ENCODE measurements around the gene VPS29. TPM values are rescaled to one million over a fixed set of nuclear protein-coding genes. Genes with fewer than 3 reads are reported as not detected.
"Not testable (repeated sequence)": the region's sequence is repeated elsewhere in the genome, so short reads cannot be mapped to it uniquely, and the experiment has no call there.

VPS29 gene
- total RNA-seq, 2 experiments from 2014 or later = 129 to 137 TPM

DNA sequence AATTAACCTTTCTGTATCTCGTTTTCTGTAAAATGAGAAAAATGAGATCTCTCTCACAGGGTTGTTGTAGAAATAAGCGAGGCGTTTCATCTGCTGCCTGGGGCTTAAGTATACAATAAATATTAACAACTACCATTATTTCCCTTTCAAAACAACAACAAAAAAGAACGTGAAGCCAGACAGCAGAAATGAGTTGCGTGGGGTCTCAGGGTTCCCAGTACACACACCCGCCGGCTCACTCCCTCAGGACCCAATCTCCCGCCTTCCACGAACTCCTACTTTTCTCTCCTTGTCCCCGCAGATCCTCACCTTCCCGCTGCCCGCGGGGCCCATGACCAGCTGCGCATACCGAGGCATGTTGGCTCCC, 34.1 kb downstream of the VPS29 start:
- DNase-seq = no peak
- no peaks in the 10 kb centered on the region for H3K27me3 Mint-ChIP-seq
- H3K27ac Mint-ChIP-seq = peak overlapping the region; percentile 95

DNA sequence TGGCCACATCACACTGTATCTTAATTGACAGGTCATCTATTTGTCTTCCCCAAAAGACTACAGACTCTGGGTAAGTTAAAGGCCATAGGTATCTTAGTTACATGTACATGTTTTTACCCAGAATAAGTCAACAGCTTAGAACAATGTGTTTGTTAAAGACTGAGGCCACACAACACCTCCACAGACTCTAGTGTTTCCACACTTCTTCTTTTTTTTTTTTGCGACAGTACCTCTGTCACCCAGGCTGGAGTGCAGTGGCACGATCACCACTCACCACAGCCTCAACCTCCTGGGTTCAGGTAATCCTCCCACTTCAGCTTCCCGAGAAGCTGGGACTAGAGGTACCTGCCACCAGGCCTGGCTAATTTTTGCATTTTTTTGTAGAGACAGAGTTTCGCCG, 35.1 kb downstream of the VPS29 start:
- no peak for DNase-seq
- ChIA-PET CTCF (interaction anchor here (3.0 to 5.9 kb wide), 5 partner anchors 14 to 134 kb away, joined by 20 to 81 read pairs (median 62); partner anchors contain the start of genes ARPC3, RAD9B and VPS29), POLR2A (interaction anchor here (2.8 to 5.2 kb wide), 4 partner anchors 9 to 35 kb away, joined by 13 to 139 read pairs (median 59); partner anchors contain the start of genes ARPC3, RAD9B and VPS29)
- peaks cover 16% of the 10 kb centered on the region for H3K36me3 Mint-ChIP-seq (ENCODE audit: low read depth)
- peak overlapping the region; percentile 12 for H3K4me3 Mint-ChIP-seq
- H3K4me1 Mint-ChIP-seq = peaks cover 41% of the 10 kb centered on the region
- H3K27me3 Mint-ChIP-seq = no peaks in the 10 kb centered on the region
- H3K27ac Mint-ChIP-seq = no peak overlapping the region
- no peaks in the 10 kb centered on the region for H3K9me3 Mint-ChIP-seq

More for the DNA sequence above, 34.1 kb downstream of the VPS29 start:
- ChIA-PET CTCF (interaction anchor here (0.6 to 5.9 kb wide), 24 partner anchors 10 to 388 kb away, joined by 3 to 81 read pairs (median 6); partner anchors contain the start of genes ARPC3, HVCN1, RAD9B and TCTN1), POLR2A (interaction anchor here (0.7 to 5.2 kb wide), 36 partner anchors 10 to 468 kb away, joined by 3 to 139 read pairs (median 5); partner anchors contain the start of genes ANKRD13A, ARPC3, HVCN1 and IFT81)
- H3K4me1 Mint-ChIP-seq = peaks cover 37% of the 10 kb centered on the region
- no peaks in the 10 kb centered on the region for H3K9me3 Mint-ChIP-seq
- H3K4me3 Mint-ChIP-seq = peak overlapping the region; percentile 92
- peaks cover 12% of the 10 kb centered on the region for H3K36me3 Mint-ChIP-seq (ENCODE audit: low read depth)

DNA sequence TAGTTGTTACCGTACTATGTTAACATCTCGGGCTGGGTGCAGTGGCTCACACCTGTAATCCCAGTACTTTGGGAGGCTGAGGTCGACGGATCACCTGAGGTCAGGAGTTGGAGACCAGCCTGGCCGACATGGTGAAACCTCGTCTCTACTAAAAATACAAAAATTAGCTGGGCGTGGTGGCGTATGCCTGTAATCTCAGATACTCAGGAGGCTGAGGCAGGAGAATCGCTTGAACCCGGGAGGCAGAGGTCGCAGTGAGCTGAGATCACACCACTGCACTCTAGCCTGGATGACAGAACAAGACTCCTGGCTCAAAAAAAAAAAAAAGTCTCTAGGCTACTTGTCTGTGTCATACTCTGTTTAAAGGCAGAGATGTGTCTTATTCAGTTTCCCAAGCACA, 36.1 kb downstream of the VPS29 start:
- H3K4me1 Mint-ChIP-seq = peaks cover 37% of the 10 kb centered on the region
- peaks cover 15% of the 10 kb centered on the region for H3K36me3 Mint-ChIP-seq (ENCODE audit: low read depth)
- not testable (repeated sequence) for DNase-seq, H3K27ac Mint-ChIP-seq, H3K9me3 Mint-ChIP-seq, H3K27me3 Mint-ChIP-seq, H3K4me3 Mint-ChIP-seq
- ChIA-PET POLR2A (interaction anchor here (4.4 to 5.2 kb wide), 2 partner anchors 15 to 36 kb away, joined by 100 to 139 read pairs; partner anchors contain the start of genes ARPC3, RAD9B and VPS29), CTCF (interaction anchor here (0.8 to 5.9 kb wide), 4 partner anchors 16 to 135 kb away, joined by 3 to 81 read pairs (median 44); partner anchors contain the start of gene ARPC3)

DNA sequence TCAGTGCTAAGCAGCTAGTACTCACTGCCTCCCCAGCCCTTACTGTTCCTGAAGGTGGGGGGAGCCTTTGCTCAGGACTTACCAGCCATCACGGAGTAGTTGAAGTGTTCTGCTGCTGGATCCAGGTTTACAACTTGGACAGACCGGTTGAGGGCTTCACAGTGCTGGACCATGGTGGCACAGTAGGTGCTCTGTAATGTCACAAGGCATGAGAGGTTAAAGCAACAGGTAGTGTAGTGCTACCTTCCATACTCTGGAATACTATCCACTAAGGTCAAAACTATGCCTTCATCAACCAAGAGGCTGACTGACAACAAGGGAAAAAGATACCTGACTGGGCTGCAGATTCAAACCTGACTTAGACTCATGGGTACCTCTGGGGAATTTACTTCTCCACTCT, 36.9 kb downstream of the VPS29 start:
- ChIA-PET CTCF (interaction anchor here (1.3 kb wide), 1 partner anchor 15 kb away, joined by 7 read pairs; the partner anchor contains the start of gene ARPC3), POLR2A (interaction anchor here (0.5 to 5.2 kb wide), 2 partner anchors 14 to 149 kb away, joined by 3 to 139 read pairs; partner anchors contain the start of genes ARPC3 and TCTN1)
- Mint-ChIP-seq H3K36me3 (ENCODE audit: low read depth) (peaks cover 15% of the 10 kb centered on the region), H3K4me3 (no peak overlapping the region), H3K9me3 (no peaks in the 10 kb centered on the region), H3K4me1 (peaks cover 30% of the 10 kb centered on the region), H3K27me3 (no peaks in the 10 kb centered on the region), H3K27ac (no peak overlapping the region)
- DNase-seq = no peak

DNA sequence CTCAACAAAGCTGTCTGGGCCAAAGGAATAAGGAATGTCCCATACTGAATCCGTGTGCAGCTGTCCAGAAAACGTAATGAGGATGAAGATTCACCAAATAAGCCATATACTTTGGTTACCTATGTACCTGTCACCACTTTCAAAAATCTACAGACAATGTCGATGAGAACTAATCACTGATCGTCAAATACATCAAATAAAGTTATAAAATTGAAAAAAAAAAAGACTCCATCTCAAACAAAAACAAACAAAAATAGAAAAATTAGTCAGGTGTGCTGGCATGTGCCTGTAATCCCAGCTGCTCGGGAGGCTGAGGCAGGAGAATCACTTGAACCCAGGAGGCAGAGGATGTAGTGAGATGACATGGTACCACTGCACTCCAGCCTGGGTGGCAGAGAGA, 40.7 kb downstream of the VPS29 start:
- not testable (repeated sequence) for H3K9me3 Mint-ChIP-seq, H3K27ac Mint-ChIP-seq, H3K4me3 Mint-ChIP-seq, H3K4me1 Mint-ChIP-seq, DNase-seq, H3K27me3 Mint-ChIP-seq
- ChIA-PET CTCF (interaction anchor here (0.7 kb wide), 2 partner anchors 30 to 74 kb away, joined by 3 read pairs; no protein-coding TSS in a partner anchor), POLR2A (interaction anchor here (0.6 to 4.6 kb wide), 3 partner anchors 10 to 41 kb away, joined by 3 to 30 read pairs (median 7); partner anchors contain the start of genes ARPC3, RAD9B and VPS29)
- H3K36me3 Mint-ChIP-seq (ENCODE audit: low read depth) = peaks cover 24% of the 10 kb centered on the region

DNA sequence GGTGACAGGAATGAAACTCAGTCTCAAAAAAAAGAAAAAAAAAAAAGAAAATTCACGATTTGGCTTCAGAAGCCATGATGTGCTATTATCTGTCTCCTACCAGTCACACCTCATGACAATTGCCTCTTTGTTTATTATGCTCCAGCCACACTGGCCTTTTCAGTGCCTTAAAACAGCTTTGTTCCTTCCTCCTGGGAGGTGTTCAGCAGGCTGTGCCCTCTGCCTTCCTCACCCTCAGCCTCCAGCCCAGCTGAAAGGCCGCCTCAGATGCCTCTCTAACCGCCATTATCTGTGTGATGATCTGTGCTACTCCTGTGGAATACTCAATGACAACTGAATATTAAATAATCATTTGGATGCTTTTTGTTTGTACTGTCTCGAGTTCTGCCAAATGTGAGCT, 43.2 kb downstream of the VPS29 start:
- no peak for DNase-seq
- Mint-ChIP-seq H3K4me3 (no peak overlapping the region), H3K4me1 (peaks cover 9% of the 10 kb centered on the region), H3K36me3 (ENCODE audit: low read depth) (peaks cover 20% of the 10 kb centered on the region), H3K27me3 (no peaks in the 10 kb centered on the region), H3K9me3 (no peaks in the 10 kb centered on the region), H3K27ac (no peak overlapping the region)
- CTCF ChIA-PET = interaction anchor here (0.6 to 3.7 kb wide), 3 partner anchors 9 to 594 kb away, joined by 3 to 23 read pairs (median 7); partner anchors contain the start of genes ARPC3, FAM216A and GPN3
- POLR2A ChIA-PET = interaction anchor here (1.9 to 3.7 kb wide), 2 partner anchors 8 to 9 kb away, joined by 12 to 18 read pairs; partner anchors contain the start of genes ARPC3, FAM216A and GPN3

DNA sequence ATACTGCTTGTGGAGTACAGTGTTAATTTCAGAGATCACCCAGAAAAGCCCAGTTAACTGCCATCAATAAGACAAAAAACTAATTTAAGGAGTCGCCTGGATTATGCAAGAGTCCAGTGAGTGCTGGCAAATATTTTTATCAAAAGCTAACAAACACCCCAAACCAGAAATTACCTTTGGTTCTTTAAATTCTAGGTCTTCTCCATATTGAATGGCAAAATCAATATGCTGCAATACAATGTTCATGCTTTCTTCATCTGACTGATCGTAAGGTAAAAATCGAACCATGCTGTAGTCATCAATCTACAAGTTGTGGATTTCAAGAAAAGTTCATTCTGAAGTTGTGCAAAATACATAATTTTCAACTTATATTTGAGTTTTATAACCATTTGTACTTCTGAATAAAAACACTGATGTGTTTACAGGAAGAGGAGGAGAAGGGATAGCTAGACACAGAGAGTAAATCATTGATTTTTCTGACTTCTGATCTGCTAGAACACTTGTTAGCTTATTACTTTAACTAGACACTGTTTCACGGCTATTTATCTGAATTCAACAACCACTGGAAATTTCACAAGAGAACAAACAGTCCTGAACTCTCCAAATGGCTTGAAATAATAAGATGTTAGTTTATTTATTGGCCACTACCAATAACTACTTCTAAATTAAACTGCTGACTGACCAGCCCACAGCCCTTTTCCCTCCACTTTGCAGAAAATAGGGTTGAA, 48.2 kb downstream of the VPS29 start:
- Mint-ChIP-seq H3K4me1 (peaks cover 27% of the 10 kb centered on the region), H3K27ac (no peak overlapping the region), H3K9me3 (no peaks in the 10 kb centered on the region), H3K27me3 (no peaks in the 10 kb centered on the region), H3K36me3 (ENCODE audit: low read depth) (peaks cover 25% of the 10 kb centered on the region), H3K4me3 (no peak overlapping the region)
- ChIA-PET POLR2A (interaction anchor here (7.2 kb wide), 1 partner anchor 14 kb away, joined by 139 read pairs; the partner anchor contains the start of genes FAM216A and GPN3), CTCF (interaction anchor here (0.7 to 3.4 kb wide), 3 partner anchors 15 to 147 kb away, joined by 7 to 20 read pairs (median 13); partner anchors contain the start of genes FAM216A and GPN3)
- no peak for DNase-seq

DNA sequence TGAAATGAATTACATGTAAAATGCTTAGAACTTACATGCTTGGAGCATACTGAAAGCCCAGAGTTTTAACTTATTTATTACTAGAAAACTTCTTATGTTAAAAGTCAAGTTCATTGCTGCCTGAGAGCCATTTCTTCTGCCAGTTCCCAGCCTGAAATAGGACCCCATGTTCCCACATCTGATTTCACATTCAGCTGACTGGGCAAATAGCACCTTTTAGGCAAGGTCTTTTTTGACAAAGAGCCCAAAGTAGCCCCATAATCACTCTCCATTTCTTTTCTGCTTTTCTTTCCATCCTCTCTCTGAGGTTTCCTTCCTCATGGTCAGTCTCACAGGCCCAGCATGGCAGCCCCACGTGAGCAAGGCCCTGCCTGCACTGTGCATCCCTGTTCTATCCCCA, 50.6 kb downstream of the VPS29 start:
- Mint-ChIP-seq H3K27me3 (no peaks in the 10 kb centered on the region), H3K27ac (peak overlapping the region; percentile 100), H3K36me3 (ENCODE audit: low read depth) (peaks cover 37% of the 10 kb centered on the region), H3K4me3 (peak overlapping the region; percentile 99), H3K4me1 (peaks cover 42% of the 10 kb centered on the region), H3K9me3 (no peaks in the 10 kb centered on the region)
- POLR2A ChIA-PET = interaction anchor here (1.3 to 7.2 kb wide), 9 partner anchors 8 to 456 kb away, joined by 3 to 139 read pairs (median 12); partner anchors contain the start of genes ANKRD13A, FAM216A, GPN3 and RAD9B
- CTCF ChIA-PET = interaction anchor here (0.8 to 9.4 kb wide), 8 partner anchors 8 to 287 kb away, joined by 3 to 112 read pairs (median 10); partner anchors contain the start of genes FAM216A and GPN3
- no peak for DNase-seq

DNA sequence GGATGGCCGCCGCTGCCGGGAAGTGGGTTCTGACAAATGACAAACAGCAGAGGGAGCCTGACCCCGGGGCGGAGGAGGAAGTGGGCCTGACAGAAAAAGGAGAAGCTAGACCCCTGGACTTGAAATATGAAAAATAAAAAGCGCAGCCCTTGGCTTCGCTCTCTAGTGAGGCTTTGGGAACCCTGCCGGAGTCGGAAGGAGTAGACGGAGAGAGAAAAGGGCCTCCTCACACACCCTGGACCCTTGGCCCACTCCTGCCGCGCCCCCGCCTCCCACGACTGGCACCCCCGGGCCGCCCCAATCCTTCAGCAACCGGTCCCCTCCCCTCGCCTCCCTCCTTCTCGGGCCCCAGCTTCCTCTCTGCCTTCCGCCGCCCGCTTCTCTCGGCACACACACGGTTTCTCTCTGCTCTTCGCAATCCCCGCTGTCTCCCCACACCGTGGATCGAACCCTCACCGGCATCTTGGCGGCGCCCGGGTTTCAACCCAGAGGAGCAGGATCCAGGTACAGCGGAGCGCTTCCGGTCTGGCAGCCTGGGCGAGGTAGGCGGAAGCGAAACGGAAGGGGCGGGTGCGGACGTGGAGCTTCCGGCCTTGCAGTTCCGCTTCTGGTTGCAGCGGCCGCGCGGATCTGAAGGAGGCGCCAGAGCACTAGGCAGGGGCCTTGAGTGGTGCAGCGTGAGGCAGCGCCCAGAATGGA, 52.0 kb downstream of the VPS29 start, which contains the start of gene ARPC3:
ARPC3 (minus strand) TSS at position 539 of the 699 bp plus-strand sequence; CDS start at position 462, 77 bp downstream.
- CTCF ChIA-PET = interaction anchor here (0.6 to 9.4 kb wide), 50 partner anchors 9 to 438 kb away, joined by 3 to 112 read pairs (median 4); partner anchors contain the start of genes ATP2A2, FAM216A, GPN3 and RAD9B
- Mint-ChIP-seq H3K27ac (peak within 1 kb of the TSS; percentile 100), H3K4me3 (peak within 1 kb of the TSS; percentile 99), H3K27me3 (no peaks in the 10 kb centered on the region), H3K36me3 (ENCODE audit: low read depth) (peaks cover 43% of the 10 kb centered on the region), H3K4me1 (peaks cover 46% of the 10 kb centered on the region), H3K9me3 (no peaks in the 10 kb centered on the region)
- peak; percentile 97 for DNase-seq
- POLR2A ChIA-PET = interaction anchor here (0.7 to 7.2 kb wide), 43 partner anchors 9 to 736 kb away, joined by 3 to 139 read pairs (median 4); partner anchors contain the start of genes ANAPC7, ANKRD13A, ATP2A2 and FAM216A

DNA sequence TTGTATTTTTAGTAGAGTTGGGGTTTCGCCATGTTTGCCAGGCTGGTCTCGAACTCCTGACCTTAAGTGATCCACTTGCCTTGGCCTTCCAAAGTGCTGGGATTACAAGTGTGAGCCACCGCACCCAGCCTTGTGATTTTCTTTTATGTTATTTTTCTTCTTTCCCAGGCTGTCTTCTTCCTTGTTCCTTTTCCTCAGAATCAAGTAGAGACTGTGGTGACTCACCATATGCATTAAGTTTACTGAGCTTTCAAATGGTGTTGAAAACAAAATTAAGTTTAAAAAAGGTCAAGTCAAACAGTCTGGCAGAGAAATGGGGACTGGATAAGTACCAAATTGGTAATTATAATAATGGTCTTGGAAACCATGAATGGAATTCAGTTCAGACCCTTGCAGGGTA, 57.5 kb downstream of the VPS29 start:
- POLR2A ChIA-PET = interaction anchor here (2.6 to 3.6 kb wide), 2 partner anchors 13 to 24 kb away, joined by 6 to 13 read pairs; partner anchors contain the start of genes FAM216A and GPN3
- no peak for DNase-seq
- CTCF ChIA-PET = interaction anchor here (9.4 kb wide), 1 partner anchor 12 kb away, joined by 112 read pairs; no protein-coding TSS in a partner anchor
- H3K27me3 Mint-ChIP-seq = no peaks in the 10 kb centered on the region
- no peak overlapping the region for H3K27ac Mint-ChIP-seq
- H3K36me3 Mint-ChIP-seq (ENCODE audit: low read depth) = peaks cover 55% of the 10 kb centered on the region
- no peak overlapping the region for H3K4me3 Mint-ChIP-seq
- H3K4me1 Mint-ChIP-seq = peaks cover 35% of the 10 kb centered on the region
- H3K9me3 Mint-ChIP-seq = no peaks in the 10 kb centered on the region

Measured in activated CD4-positive, alpha-beta memory T cell treated with anti-CD3 and anti-CD28 coated beads, Interleukin-2, amount 10 ng/mL, durations not matched to agents 7 days and 5 days (primary cell).